HG02885 (cell line): Measurements from ENCODE around the gene CCDC78.
A peak's percentile ranks its signal among the peaks of the same experiment; 100 is the strongest.
"Not testable (repeated sequence)": the region's sequence is repeated elsewhere in the genome, so short reads cannot be mapped to it uniquely, and the experiment has no call there.

ENCODE experiments used
- ATAC-seq: cut with Tn5 transposase; IDR thresholded peaks from one replicate; pipeline ENCODE4 v1.9.1; 2021; ENCODE audit warnings: mild to moderate bottlenecking; ENCODE audit not compliant: unreplicated experiment, poor library complexity

Gene CCDC78

DNA sequence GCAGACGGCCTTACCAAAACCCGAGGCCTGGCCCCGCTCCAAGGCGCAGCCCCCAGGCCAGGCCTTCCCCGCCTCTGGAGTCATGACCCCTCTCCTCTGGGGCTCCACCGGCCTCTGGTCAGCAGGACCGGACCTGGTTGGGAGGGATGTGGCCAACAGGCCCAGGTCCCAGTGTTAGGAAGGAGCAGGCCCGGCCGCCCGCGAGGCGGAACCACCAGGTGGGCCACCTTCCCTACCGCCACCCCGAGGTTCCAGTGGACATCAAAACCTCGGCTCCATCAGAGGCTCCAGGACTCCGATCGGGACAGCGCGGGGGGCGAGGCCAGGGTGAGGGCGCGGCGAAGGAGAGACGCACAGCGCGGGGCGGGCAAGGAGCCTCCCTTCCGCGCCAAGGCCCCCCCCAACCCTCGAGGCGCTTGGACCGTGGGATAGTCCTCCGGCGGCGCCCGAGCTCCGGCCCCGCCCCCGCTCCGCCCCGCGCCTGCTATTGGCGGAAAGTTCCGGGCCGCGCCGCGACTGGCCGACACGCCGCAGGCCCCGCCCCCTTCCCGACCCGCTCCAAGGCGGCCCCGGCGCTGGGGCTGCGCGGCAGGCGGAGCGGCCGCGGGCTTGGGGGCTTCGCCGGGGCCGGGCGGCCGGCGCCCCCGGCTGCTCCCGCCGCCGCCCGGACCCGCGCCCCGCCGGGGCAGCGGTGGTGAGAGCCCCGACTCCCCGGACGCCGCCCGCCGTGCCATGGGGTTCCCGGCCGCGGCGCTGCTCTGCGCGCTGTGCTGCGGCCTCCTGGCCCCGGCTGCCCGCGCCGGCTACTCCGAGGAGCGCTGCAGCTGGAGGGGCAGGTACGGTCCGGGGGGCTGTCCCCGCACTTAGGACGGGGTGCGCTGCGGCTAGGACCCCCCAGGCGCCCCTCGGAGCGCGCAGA lies 11.4 kb downstream of the CCDC78 start, which contains the start of gene METRN:
Gene METRN (plus strand): TSS at position 561 of the 919 bp plus-strand sequence. CDS start 172 bp downstream, at position 733.
- ATAC-seq = peak; percentile 81

- ATAC-seq = no peak
These were observed 12.2 kb downstream of the CCDC78 start for GRCh38 chr16:714079-714478.

DNA sequence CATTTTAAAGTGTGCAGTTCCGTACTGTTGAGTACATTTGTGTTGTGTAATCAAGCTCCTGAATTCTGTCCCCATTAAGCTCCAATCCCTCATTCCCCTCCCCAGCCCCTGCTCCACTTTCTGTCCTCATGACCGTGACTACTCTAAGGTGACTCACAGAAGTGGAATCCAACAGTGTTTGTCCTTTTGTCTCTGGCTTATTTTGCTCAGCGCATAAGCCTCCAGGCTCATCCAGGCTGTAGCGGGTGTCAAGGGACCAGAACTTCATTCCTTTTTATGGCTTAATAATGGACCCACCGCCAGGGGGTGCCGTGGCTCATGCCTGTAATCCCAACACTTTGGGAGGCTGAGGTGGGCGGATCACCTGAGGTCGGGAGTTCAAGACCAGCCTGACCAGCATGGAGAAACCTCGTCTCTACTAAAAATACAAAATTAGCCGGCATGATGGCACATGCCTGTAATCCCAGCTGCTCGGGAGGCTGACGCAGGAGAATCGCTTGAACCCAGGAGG lies 13.4 kb downstream of the CCDC78 start:
- ATAC-seq = not testable (repeated sequence)

DNA sequence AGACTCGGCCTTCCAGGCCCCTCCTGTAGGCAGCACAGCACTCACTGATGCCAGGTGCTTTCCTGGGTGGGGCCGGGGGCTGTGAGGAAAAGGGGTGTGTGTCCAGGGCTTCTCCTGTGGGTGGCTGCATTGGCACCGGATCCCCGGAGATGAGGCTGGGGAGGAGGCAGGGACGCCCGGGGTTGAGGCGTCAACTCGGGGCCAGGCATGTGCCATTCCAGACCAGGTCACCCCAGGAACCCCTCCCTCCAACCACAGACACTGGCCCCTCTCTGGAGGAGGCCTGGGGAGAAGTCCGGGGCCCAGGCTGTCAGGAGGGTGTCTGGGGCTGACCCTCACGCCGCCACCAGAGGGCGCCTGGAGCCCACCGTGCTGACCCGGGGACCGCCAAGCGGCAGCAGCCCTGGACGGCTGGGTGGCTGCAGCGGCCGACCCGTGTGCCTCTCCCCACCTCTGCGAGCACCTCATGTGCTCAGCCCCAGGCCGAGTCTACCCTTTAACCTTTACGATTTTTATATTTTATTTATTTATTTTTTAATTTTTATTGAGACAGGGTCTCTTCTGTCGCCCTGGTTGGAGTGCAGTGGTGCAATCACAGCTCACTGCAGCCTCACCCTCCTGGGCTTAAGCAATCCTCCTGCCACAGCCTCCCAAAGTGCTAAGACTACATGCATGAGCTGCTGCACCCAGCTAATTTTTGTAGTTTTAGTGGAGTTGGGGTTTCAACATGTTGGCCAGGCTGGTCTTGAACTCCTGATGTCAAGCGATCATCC lies 14.5 kb downstream of the CCDC78 start:
- no peak for ATAC-seq

- no peak for ATAC-seq
These were observed 15.2 kb downstream of the CCDC78 start for GRCh38 chr16:711084-711483.

DNA sequence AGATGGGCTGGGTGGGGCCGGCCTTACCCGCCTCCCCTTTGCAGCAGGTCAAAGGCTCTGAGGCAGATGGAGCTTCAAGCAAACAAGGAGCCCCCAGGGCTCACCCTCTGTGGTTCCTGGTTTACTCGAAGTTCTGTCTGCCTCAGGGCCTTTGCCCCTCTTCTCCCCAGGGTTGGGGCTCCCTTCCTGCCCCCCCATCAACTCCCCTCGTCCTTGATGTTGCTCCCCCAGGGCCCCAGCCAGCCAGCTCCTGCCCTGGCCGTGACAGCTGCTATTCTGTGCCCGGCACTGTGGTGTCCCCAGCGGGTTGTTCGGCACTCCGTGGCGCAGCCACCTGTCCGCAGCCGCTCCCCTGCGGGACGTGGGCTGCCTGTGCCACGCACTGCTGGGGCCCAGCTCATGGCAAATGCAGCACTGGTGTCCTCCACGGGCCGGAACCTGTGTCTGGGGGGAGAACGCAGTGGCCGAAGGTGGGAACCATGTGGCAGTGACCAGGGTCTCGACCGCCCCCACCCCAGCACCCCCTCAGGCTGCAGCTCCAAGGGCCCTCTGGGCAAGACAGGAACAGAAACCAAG lies 15.7 kb downstream of the CCDC78 start:
- no peak for ATAC-seq

DNA sequence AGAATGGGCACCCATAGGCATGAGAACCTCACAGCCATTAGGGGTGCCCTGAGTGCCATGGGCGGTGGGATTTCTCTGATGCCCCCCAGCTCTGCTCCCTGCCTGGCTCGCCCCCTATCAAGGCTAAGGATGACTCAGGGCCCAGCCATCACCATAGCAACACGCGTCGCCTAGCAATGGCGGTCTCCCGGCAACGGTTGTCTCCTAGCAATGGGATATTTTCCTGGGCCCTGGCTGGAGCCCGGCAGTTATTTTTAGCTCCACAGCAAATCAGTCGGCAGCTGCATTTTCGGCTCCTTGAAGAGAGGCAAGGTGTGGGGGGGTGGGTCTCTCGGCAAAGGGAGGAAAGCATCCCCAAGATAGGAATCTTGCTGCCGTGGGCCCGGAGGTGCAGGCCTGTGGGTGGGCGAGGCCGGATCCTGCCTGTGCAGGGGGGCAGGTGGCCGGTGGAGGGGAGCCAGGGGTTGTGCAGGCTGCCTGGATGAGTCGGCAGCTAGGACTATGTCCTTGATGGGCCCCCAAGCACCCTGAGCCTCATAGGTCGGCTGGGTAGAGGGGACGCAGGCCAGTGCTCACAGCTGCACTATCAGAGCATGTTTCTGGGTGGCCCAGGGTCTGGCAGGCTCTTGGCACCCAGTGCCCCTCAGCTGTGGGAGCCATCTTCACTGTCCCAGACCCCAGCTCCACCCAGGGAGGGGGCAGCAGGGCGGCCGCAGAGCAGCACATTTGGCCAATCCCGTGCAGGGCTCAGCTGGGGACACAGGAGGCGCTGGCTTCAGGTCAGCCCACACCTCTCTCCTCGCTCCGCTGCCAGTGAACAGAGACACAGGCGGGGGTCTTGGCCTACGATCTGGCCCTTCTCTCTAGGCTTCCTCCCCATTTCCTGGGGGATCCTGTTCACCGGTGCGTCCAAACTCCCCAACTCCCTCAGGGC lies 16.4 kb downstream of the CCDC78 start:
- no peak for ATAC-seq

DNA sequence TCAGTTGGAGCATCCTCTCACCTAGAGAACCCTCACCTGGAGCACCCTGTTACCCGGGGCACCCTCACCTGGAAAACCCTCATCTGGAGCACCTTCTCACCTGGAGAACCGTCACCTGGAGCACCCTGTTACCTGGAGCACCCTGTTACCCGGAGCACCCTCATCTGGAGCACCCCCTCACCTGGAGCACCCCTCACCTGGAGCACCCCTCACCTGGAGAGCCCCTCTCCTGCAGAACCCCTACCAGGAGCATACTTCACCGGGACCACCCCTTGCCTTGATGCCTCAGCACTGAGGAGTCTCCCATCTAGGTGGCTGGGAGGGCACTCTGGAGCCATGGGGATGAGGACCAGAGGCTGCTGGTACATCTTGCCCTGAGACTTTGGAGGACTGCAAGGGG lies 17.3 kb downstream of the CCDC78 start:
- ATAC-seq = no peak

DNA sequence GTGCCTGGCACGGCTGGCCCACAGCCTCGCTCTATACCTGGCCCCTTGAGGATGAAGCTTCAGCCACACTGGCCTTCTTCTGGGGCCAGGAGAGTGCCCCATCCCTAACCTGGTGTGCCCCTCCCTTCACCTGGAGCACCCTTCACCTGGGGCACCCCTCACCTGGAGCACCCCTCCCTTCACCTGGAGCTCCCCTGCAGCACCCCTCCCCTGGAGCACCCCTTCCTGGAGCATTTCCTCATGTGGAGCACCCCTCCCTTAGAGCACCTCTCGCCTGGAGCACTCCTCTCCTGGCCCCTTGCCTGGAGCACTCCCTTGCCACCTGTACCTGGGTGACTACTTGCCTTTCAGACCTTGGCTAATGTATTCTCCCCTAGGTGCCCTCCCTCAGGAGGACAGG lies 18.2 kb downstream of the CCDC78 start:
- ATAC-seq = no peak

GRCh38 chr16:707062-707538 lies 19.1 kb downstream of the CCDC78 start:
- no peak for ATAC-seq

DNA sequence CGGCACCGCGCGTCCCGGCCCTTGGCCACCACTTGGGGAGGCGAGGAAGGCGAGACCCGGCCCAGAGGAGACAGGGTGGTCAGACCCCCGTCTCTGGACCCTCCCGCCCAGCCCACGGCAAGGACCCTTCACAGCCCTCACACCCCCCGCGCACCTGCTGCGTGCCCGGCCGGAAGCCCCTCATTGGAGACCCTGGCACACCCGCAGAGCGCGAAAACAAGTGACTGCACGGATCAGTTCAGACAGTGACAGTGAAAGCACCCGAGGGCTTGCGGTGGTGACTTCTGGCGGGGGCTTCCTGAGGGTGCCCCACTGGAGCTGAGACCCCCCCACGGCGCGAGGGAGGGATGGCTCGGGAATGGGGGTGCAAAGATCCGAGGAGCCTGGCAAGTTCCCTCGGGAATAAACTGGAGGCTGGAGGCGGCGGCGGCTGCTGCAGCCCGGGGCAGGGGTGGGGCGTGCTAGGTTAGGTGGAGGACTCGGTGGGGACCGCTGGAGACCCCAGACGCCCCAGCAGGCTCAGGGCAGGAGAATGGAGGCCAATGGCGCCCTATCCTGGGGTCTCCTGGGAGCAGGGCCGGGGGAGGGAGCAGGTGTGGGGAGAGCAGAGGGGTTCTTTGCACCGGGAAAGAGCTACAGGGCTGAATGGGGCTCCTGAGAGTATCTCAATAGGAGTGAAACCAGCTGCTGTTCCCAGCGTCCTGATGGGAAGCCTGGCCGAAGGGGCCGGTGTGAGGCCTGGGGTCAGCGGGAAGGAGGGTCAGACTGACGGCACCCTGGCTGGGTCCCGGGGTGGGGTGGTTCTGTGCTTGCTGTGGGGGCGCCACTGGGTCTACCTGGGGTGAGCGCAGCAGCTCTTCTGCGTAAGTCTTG lies 19.8 kb downstream of the CCDC78 start:
- no peak for ATAC-seq

DNA sequence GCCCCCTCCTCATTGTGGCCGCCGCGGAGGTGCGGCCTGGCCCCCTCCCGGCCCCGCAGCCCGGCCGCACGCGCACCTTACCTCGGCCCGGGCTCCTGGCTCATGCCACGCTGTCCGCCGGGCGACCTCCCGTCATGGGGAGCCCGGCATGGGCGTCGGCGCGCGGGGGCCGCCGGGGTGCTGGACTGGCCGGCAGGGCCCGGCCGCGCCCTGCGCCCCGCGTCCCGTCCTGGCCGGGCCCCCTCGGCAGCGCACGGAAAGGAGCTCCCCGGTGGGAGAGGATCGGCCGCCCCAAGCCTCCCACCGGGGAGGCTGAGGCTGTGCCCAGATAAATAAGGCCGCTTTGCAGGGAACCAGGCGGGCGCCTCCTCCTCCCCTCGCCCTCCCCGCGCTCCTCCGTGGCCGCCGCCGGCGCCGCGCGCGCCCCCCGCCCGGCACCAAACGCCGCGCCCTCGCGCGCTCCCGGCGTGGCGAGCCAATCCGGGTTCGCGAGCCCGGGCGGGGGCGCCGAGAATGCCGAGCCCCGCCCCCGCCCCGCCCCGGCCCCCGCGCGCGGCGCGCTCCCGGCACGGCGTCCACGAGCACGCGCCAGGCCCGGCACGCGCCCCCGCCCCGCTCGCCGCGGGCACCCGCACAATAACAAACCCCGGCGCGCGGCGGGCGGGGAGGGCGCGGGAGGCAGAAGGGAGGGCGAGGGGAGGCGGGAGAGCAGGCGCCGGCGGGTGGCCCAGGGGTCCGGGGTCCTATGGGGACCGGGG lies 20.6 kb downstream of the CCDC78 start, which contains the start of gene FBXL16:
Gene FBXL16 (minus strand): TSS at position 371 of the 758 bp plus-strand sequence. CDS start 8,396 bp downstream, outside the sequence.
- no peak for ATAC-seq

DNA sequence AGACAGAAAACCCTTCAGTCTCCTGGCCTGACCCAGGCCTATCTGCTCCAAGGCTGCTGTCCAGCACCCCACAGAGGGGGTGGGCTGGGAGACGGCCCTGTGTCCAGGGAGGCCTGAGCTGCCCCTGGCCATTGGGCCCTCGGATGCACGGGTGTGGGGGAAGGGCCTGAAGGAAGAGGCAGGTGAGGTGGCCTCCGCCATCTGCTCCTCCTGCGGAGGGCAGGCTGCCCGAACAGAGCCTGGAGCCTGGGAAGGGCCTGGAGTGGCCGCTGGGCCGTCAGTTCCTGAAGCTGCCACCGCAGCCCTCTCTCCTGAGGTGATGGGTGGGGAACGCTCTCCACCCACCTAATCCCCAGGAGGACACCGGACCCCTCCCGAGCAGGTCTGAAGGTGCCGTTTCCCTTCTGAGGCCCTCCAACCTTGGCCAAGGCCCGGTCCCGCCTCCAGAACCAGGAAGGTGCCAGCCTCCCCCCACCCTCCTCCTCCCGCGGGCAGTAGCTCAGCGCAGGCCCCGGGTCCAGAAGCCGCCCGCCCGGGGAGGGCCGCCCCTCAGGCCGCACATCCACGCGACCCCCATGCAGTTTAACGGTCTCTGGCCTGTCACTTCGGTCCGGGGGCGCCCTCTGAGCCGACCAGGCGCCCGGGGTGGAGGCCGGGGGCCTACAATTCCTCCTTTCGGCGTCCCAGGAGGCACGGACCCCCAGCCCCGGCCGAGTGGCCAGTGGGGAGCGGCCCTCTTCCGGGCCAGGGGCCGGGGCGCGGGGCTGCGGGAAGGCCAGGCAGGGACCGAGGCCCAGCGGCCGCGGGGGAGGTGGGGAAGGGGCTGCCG lies 21.5 kb downstream of the CCDC78 start:
- ATAC-seq = no peak

DNA sequence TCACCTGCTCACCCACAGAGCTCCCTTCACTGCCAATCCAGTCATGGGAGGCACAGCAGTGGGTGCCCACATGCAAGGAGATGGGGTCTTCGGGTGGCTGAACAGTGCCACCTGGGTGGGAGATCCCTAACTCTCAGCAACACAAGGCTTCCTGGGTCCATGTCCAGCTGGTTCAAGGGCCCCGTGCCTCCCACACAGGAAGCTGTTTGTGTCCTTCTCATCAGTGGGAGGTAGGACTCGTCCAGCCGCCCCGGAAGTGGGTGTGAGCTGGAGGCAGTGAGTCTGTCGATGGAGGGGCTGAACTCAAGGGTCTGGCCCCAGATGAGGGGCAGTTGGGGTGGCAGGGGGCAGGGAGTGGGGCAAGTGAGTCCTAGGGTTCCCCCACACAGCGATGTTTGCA lies 22.2 kb downstream of the CCDC78 start:
- no peak for ATAC-seq

DNA sequence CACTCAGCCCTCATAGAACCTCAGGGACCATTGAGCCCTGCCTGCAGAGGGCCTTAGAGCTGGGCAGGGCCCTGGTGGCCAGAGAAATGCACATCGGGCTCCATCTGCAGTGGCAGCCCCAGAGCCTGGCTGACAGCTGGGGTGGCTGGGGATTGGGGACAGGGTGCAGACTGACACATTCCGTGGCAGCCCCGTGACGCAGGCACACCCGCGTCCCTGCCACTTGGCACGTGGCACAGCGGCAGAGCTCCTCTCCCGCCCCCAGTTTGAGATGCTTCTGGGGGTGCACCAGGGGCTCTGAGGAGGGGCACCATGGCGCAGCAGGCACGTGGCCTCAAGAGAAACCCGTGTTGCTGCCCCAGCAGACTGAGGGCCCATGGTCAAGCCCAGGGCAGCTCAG lies 22.8 kb downstream of the CCDC78 start:
- no peak for ATAC-seq

DNA sequence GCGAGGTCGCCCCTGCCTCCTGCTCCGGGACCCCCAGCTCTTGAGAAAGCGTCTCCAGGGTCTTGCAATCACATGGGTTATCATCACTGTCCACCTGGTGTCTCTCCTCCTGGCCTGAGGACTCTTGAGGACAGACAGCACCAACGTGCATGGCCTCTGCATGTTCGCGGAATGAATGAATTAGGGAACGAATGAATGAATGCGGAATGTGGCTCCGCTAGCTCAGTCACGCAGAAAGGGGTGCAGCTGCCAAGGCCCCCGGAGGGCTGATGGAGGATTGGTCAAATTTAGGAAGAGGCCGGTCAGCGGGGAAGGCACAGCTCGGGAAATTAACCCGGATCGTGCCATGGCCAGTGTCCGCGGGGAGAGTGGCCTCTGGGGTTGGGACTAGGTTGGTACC lies 23.9 kb downstream of the CCDC78 start:
- ATAC-seq = no peak
